Keratinocyte (primary cell): ENCODE results near the gene ERFE.

ENCODE experiments used
- EZH2 ChIP-seq: IDR thresholded peaks from one replicate; pipeline ENCODE4 v1.6.1; 2012; ENCODE audit warnings: inconsistent platforms, mild to moderate bottlenecking, low read length, moderate library complexity
- TF ChIP-seq, protein P1 (sequence below), 3 experiments: IDR thresholded peaks in 1 of 3; conservative IDR thresholded peaks in 1 of 3; optimal IDR thresholded peaks in 1 of 3; 2 replicates in 2 of 3; 3 replicates in 1 of 3; pipeline versions ENCODE3 to v1.5.1; 2011; ENCODE audit warnings: low read length in 3 of 3, mild to moderate bottlenecking in 3 of 3, moderate library complexity in 2 of 3, control low read depth in 1 of 3, inconsistent platforms in 1 of 3; ENCODE audit not compliant: insufficient read depth in 2 of 3; ENCODE audit errors: extremely low read depth in 1 of 3

DNA sequence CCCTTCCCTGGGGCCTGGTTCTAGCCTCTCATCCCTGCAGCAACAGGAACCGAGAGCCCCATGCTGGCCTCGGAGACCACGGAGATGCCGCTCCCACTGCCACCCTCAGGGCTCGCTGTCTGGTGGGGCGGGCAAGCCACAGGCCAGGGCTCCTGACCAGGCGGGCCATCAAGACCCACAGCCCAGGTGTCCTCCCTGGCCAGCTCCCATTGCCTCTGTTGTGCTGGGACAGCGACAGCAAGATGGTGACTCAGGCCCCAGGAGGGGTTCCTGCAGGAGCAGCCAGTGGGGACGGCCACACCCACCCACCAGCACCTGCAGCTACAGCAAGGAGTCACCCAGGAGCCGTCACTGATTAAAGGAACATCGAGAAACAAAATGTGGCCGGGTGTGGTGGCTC, 12.9 kb upstream of the ERFE start:
- TF ChIP-seq, protein P1, sequence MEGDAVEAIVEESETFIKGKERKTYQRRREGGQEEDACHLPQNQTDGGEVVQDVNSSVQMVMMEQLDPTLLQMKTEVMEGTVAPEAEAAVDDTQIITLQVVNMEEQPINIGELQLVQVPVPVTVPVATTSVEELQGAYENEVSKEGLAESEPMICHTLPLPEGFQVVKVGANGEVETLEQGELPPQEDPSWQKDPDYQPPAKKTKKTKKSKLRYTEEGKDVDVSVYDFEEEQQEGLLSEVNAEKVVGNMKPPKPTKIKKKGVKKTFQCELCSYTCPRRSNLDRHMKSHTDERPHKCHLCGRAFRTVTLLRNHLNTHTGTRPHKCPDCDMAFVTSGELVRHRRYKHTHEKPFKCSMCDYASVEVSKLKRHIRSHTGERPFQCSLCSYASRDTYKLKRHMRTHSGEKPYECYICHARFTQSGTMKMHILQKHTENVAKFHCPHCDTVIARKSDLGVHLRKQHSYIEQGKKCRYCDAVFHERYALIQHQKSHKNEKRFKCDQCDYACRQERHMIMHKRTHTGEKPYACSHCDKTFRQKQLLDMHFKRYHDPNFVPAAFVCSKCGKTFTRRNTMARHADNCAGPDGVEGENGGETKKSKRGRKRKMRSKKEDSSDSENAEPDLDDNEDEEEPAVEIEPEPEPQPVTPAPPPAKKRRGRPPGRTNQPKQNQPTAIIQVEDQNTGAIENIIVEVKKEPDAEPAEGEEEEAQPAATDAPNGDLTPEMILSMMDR (optimal IDR thresholded peaks at IDR 0.05 in 1 of 3, IDR thresholded peaks at IDR 0.05 in 1 of 3, conservative IDR thresholded peaks at IDR 0.05 in 1 of 3; ENCODE audit: extremely low read depth in 1 of 3, insufficient read depth in 2 of 3, low read length in 3 of 3), result no peak
- no peak for TF ChIP-seq EZH2
